HepG2 (cell line): ENCODE data around the gene MRPL2. TPM values are rescaled to one million over a fixed set of nuclear protein-coding genes. Genes with fewer than 3 reads are reported as not detected.

ENCODE experiments used
- DZIP1 ChIP-seq: sonication (generic); formaldehyde crosslinking; IDR thresholded peaks from 2 replicates; pipeline ENCODE4 v1.5.0; 2020; ENCODE audit warnings: mild to moderate bottlenecking, missing genetic modification reagents
- GABPA ChIP-seq, 2 experiments: IDR thresholded peaks; 2 replicates each; pipeline ENCODE4 v1.6.1; 2011 to 2016; ENCODE audit warnings: low read depth in 2 of 2, low read length in 1 of 2, missing biosample characterization in 1 of 2, missing genetic modification characterization in 1 of 2
- HHEX ChIP-seq: IDR thresholded peaks from 2 replicates; pipeline ENCODE4 v1.6.1; 2016; ENCODE audit warnings: control low read depth
- PAXIP1 ChIP-seq: sonication (generic); formaldehyde crosslinking; conservative IDR thresholded peaks from 2 replicates; pipeline ENCODE4 v1.4.0; 2020; ENCODE audit warnings: mild to moderate bottlenecking, missing genetic modification reagents, moderate library complexity
- RARA ChIP-seq: IDR thresholded peaks from 2 replicates; pipeline ENCODE4 v1.6.1; 2016; ENCODE audit warnings: missing genetic modification reagents, missing compliant biosample characterization
- SNAPC2 ChIP-seq: sonication (generic); formaldehyde crosslinking; IDR thresholded peaks from 2 replicates; pipeline ENCODE4 v1.8.1; 2022; ENCODE audit warnings: mild to moderate bottlenecking, missing genetic modification reagents
- ZBTB44 ChIP-seq: sonication (generic); formaldehyde crosslinking; IDR thresholded peaks from 2 replicates; pipeline ENCODE4 v1.4.0; 2020; ENCODE audit warnings: missing genetic modification reagents
- ZNF34 ChIP-seq: sonication (generic); formaldehyde crosslinking; IDR thresholded peaks from 2 replicates; pipeline ENCODE4 v1.4.0; 2020; ENCODE audit warnings: mild to moderate bottlenecking, missing genetic modification reagents, borderline replicate concordance
- ZNF512B ChIP-seq: sonication (generic); formaldehyde crosslinking; IDR thresholded peaks from 2 replicates; pipeline ENCODE4 v1.5.1; 2020; ENCODE audit warnings: missing genetic modification reagents, mild to moderate bottlenecking, borderline replicate concordance
- ZSCAN20 ChIP-seq: sonication (generic); formaldehyde crosslinking; IDR thresholded peaks from 2 replicates; pipeline ENCODE4 v1.4.0; 2020; ENCODE audit warnings: missing genetic modification reagents, mild to moderate bottlenecking, borderline replicate concordance
- polyA plus RNA-seq, 8 experiments: library from polyadenylated mRNA; depleted of rRNA in 3 of 8; stranded (reverse) in 7 of 8; unstranded in 1 of 8; fragments of >200 nt; fragmentation: Illumina TruSeq in 4 of 8; extraction: Trizol in 4 of 8; gene quantifications; 2 replicates each; pipeline versions ENCODE4 v1.2.1 to v1.2.3, GENCODE V29; 2011 to 2016; ENCODE audit warnings: low read depth in 4 of 8, missing spikeins in 1 of 8, mixed read lengths in 1 of 8; ENCODE audit not compliant: insufficient read depth in 1 of 8
- total RNA-seq, 5 experiments: library from RNA; depleted of rRNA; stranded (reverse); fragments of >200 nt; fragmentation: Illumina TruSeq; extraction: Trizol; gene quantifications; 2 replicates each; pipeline ENCODE4 v1.2.3, GENCODE V29; 2016; ENCODE audit warnings: low read depth in 1 of 5

Gene MRPL2
- total and polyA plus RNA-seq, 2 of the 13 experiments (the other 11 are each of a cell fraction or from before 2014, with no cell fraction given): 56.8 to 65.6 TPM

- TF ChIP-seq PAXIP1 (peak; percentile 98), ZBTB44 (CRISPR knock-in tag) (peak; percentile 12; the same call in 1 of the 2 replicates), RARA (CRISPR knock-in tag) (peak; percentile 62; the same call in 1 of the 2 replicates), GABPA (IDR thresholded peaks at IDR 0.05; ENCODE audit: low read depth, low read length) (no peak), GABPA (CRISPR knock-in tag; IDR thresholded peaks at IDR 0.05; ENCODE audit: low read depth) (no peak), SNAPC2 (CRISPR knock-in tag) (no peak), ZNF512B (CRISPR knock-in tag) (peak; percentile 61; the same call in 1 of the 2 replicates), ZNF34 (CRISPR knock-in tag) (peak; percentile 32; the same call in 1 of the 2 replicates), ZSCAN20 (peak; percentile 36; the same call in 1 of the 2 replicates), DZIP1 (CRISPR knock-in tag) (no peak), HHEX (peak; percentile 84)
Observed at GRCh38 chr6:43089874-43090558, 30.8 kb upstream of the MRPL2 start (continued).
